Esophagus squamous epithelium (tissue), 4 donors: ENCODE results near the gene SLC8A2.

Source experiments
- CTCF ChIP-seq, 6 experiments: fragments of 450-650 bp in 4 of 6; fragments of 200-600 bp in 2 of 6; sonication (generic) in 2 of 6; IDR thresholded peaks; one replicate each; pipeline ENCODE4 v1.5.1; 2016 to 2019; ENCODE audit warnings: antibody characterized with exemption in 6 of 6, mild to moderate bottlenecking in 4 of 6, moderate library complexity in 4 of 6
- POLR2A ChIP-seq, 4 donors: fragments of 450-650 bp; IDR thresholded peaks; one replicate each; pipeline ENCODE4 v1.6.1; 2017; ENCODE audit warnings: antibody characterized with exemption in 4 of 4, mild to moderate bottlenecking in 4 of 4, moderate library complexity in 3 of 4

DNA sequence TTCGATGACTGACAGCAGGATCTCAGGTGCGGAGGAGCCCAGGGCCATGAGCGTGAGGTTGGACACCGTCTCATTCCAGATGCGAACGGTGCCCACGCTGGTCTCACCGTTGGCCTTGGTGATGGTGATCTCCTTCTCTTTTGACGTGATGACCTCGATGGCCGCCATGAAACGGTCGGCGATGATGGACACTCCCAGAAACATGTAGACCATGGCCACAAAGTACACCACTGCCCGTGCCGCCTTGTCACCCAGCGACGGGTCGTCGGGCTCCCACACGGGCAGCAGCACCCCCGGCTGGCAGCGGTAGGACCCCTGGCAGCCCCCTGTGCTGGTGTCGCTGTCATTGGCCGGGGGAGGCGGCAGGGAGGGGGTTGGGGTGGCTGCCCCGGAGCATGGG is 5.7 kb downstream of the SLC8A2 start:
- no peak for TF ChIP-seq CTCF (IDR thresholded peaks at IDR 0.05)
- no peak for TF ChIP-seq POLR2A (IDR thresholded peaks at IDR 0.05)
